Adrenal gland (tissue), 12 donors: ENCODE data around the gene SPIRE1. TPM values are rescaled to one million over a fixed set of nuclear protein-coding genes. Genes with fewer than 3 reads are reported as not detected.

ENCODE experiments used
- DNase-seq, 7 donors: peaks; one replicate each; pipeline ENCODE4 v3.0.0-alpha.2; 2019 to 2020
- H3K27ac ChIP-seq, 5 donors: fragments of 200-600 bp; sonication (generic) in 4 of 5; 1 replicate in 3 of 5; 2 replicates in 2 of 5; pipeline versions ENCODE4 v1.5.1 to v1.8.0; 2016 to 2020; ENCODE audit warnings: mild to moderate bottlenecking in 1 of 5
- H3K27me3 ChIP-seq: fragments of 200-600 bp; 2 replicates; pipeline ENCODE4 v1.8.0; 2021
- H3K36me3 ChIP-seq, 2 donors: fragments of 200-600 bp; replicated peaks in 1 of 2; 1 replicate in 1 of 2; 2 replicates in 1 of 2; pipeline versions ENCODE4 v1.5.1 to v1.8.0; 2018 to 2022
- H3K4me1 ChIP-seq, 2 donors: fragments of 200-600 bp; replicated peaks in 1 of 2; 1 replicate in 1 of 2; 2 replicates in 1 of 2; pipeline versions ENCODE4 v1.5.1 to v1.8.0; 2018 to 2021
- H3K4me3 ChIP-seq, 4 donors: fragments of 200-600 bp; sonication (generic) in 3 of 4; one replicate each; pipeline ENCODE4 v1.5.1; 2016 to 2018
- H3K9me3 ChIP-seq, 3 donors: fragments of 200-600 bp; sonication (generic) in 1 of 3; replicated peaks in 1 of 3; 1 replicate in 2 of 3; 2 replicates in 1 of 3; pipeline versions ENCODE4 v1.5.1 to v1.8.0; 2016 to 2021
- POLR2A ChIP-seq, 2 donors: fragments of 450-650 bp; IDR thresholded peaks; one replicate each; pipeline ENCODE4 v1.6.1; 2017; ENCODE audit warnings: antibody characterized with exemption in 2 of 2, mild to moderate bottlenecking in 2 of 2, moderate library complexity in 1 of 2
- WGBS, 4 donors: extraction: QIAGEN DNeasy Blood & Tissue Kit in 2 of 4; methylation state at CpG; one replicate each; pipeline versions ENCODE4 v1.1.5 to v1.1.7; 2013 to 2017; 5-methylcytosine and 5-hydroxymethylcytosine counted together
- intact Hi-C, 2 donors: fragments of 100-400 bp; cut with DNase I; formaldehyde crosslinking; loops; one replicate each; pipeline versions ENCODE4 v1.14.1 to v1.15.0; 2022 to 2023
- polyA plus RNA-seq, 3 donors: library from polyadenylated mRNA; stranded (reverse); fragments of 200-250 nt in 2 of 3; fragments of 350-450 nt in 1 of 3; fragmentation: Illumina TruSeq in 1 of 3; extraction: RNeasy Lipid Tissue Mini Kit (QIAGEN cat#74804) in 1 of 3; gene quantifications; one replicate each; pipeline ENCODE4 v1.2.3, GENCODE V29; 2013 to 2014
- total RNA-seq, 9 donors: library from RNA; depleted of rRNA in 4 of 9; stranded (reverse); fragments of >200 nt in 4 of 9; fragments of 120-200 nt in 1 of 9; fragmentation: NEBNext Ultra II Directional in 1 of 9; extraction: Animal tissue kit (Norgen Biotek cat#: 25700) in 1 of 9; gene quantifications; one replicate each; pipeline versions ENCODE4 v1.1.0 to v1.2.4, GENCODE V29; 2013 to 2023
- TF ChIP-seq, protein P1 (sequence below), 6 experiments: fragments of 450-650 bp in 4 of 6; fragments of 200-600 bp in 2 of 6; sonication (generic) in 1 of 6; IDR thresholded peaks; 1 replicate in 5 of 6; 2 replicates in 1 of 6; pipeline versions ENCODE4 v1.5.1 to v1.8.0; 2016 to 2021; ENCODE audit warnings: antibody characterized with exemption in 6 of 6, mild to moderate bottlenecking in 2 of 6, moderate library complexity in 1 of 6
- donor health status: healthy with polysubstance abuse.
- donor health status: Bipolar disorder and iron deficiency.
- donor health status: DM: yes; HTN: yes; CAD: no.
- donor health status: DM: no; HTN: no; CAD: no.
- donor health status: DM: no; HTN: no; CAD: no.
- donor health status: DM: yes; HTN: yes; CAD: no.

The SPIRE1 gene
- total and polyA plus RNA-seq, 12 donors = 11.7 to 74.0 (median 45.6) TPM

DNA sequence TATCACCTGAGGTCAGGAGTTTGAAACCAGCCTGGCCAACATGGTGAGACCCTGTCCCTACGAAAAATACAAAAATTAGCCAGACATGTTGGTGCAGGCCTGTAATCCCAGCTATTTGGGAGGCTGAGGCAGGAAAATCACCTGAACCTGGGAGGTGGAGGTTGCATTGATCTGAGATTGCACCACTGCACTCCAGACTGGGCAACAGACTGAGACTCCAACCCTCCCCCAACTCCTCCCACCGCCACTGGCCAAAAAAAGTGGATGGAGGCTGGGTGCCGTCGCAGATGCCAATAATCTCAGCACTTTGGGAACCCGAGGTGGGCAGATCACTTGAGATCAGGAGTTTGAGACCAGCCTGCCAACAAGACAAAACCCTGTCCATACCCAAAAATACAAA is 10.1 kb upstream of the SPIRE1 start:
- H3K27ac ChIP-seq = no peak overlapping the region
- intact Hi-C loops = no loop called here
- DNase-seq = no peak
- no peaks in the 10 kb centered on the region for H3K27me3 ChIP-seq
- H3K4me3 ChIP-seq = no peak overlapping the region
- 92 to 96% (median 94%) methylated on average over 5 of the region's 5 CpGs for WGBS, 4 donors
- H3K36me3 ChIP-seq = peaks cover 0 to 4% of the 10 kb centered on the region in 2 donors
- TF ChIP-seq, protein P1, sequence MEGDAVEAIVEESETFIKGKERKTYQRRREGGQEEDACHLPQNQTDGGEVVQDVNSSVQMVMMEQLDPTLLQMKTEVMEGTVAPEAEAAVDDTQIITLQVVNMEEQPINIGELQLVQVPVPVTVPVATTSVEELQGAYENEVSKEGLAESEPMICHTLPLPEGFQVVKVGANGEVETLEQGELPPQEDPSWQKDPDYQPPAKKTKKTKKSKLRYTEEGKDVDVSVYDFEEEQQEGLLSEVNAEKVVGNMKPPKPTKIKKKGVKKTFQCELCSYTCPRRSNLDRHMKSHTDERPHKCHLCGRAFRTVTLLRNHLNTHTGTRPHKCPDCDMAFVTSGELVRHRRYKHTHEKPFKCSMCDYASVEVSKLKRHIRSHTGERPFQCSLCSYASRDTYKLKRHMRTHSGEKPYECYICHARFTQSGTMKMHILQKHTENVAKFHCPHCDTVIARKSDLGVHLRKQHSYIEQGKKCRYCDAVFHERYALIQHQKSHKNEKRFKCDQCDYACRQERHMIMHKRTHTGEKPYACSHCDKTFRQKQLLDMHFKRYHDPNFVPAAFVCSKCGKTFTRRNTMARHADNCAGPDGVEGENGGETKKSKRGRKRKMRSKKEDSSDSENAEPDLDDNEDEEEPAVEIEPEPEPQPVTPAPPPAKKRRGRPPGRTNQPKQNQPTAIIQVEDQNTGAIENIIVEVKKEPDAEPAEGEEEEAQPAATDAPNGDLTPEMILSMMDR (IDR thresholded peaks at IDR 0.05) = no peak
- no peak for TF ChIP-seq POLR2A (IDR thresholded peaks at IDR 0.05)
- H3K4me1 ChIP-seq = no peaks in the 10 kb centered on the region
- no peaks in the 10 kb centered on the region for H3K9me3 ChIP-seq

DNA sequence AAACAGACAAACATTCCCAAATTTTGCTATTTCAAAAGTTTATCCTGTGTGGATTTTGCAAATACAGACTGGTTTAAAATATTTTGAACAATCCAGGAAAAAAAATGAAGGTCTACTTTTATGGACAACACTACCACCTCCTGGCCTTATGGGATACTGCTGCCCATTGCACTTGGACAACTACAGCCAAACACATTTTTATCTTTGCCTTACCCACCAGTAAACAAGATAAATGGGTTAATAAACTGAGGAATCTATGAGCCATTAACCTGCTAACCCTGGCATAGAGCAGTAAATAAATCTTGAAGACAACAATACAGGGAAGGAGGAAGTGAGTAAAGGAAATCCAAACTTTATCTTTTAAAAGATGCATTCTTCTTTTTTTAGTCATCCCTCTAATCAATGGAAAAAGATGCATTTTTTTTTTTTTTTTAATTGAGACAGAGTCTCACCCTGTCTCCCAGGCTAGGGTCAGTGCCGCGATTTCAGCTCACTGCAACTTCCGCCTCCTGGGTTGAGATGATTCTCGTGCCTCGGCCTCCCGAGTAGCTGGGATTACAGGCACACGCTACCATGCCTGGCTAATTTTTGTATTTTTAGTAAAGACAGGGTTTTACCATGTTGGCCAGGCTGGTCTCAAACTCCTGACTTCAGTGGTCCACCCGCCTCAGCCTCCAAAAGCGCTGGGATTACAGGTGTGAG is 2.1 kb upstream of the SPIRE1 start:
- TF ChIP-seq, protein P1 (IDR thresholded peaks at IDR 0.05) = peak; percentile 84 to 98 (median 94)
- no peak for TF ChIP-seq POLR2A (IDR thresholded peaks at IDR 0.05)
- H3K27me3 ChIP-seq = no peaks in the 10 kb centered on the region
- H3K36me3 ChIP-seq = no peaks in the 10 kb centered on the region
- H3K4me1 ChIP-seq = peaks cover 5 to 28% of the 10 kb centered on the region in 2 donors
- WGBS, 4 donors = 51 to 69% (median 68%) methylated on average over 9 of the region's 9 CpGs
- no peak overlapping the region for H3K4me3 ChIP-seq
- intact Hi-C loops = loop anchor here (5.0 to 10.0 kb wide), 2 partner anchors 115 to 268 kb away; no protein-coding TSS in a partner anchor
- H3K9me3 ChIP-seq = no peaks in the 10 kb centered on the region
- peak; percentile 34 to 85 (median 60) for DNase-seq
- H3K27ac ChIP-seq = peak overlapping the region in 2 of 5 donors; percentile 5 to 22

DNA sequence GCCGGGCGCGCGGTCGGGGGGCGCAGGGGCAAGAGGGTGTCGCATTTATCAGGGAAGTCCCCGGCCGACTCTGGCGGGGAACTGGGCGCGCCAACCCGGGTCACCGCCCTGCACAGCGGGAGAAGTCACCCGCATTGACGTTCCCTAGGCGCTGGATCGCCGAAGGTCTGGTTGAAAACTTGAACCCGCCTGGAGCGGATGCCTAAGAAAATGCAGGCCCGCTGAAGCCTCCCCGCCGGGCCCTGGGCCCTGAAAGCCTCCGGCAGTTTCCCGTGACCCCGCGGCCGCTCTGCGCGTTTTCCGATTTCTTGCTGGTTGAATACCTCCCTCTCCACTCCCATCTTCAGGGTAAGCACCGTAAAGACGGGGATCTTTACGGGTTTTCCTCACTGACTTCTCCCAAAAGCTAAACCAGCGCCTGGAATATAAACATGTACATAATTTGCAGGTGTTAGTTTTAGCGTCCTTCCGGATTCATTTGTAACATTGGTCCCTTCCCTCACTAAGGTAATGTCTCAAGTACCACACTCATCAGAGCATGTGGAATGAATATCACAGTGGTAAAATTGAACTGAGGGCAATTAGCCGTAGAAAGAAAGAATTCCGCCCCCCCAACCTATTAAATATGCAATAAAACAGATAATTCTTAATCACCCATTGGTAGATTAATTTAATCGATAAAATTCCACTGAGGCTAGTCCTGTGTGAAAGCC is 675 bp upstream of the SPIRE1 start:
- DNase-seq = peak in 6 of 7 donors; percentile 41 to 72 (median 60)
- H3K27me3 ChIP-seq = no peaks in the 10 kb centered on the region
- peak overlapping the region in 2 of 4 donors; percentile 55 to 97 for H3K4me3 ChIP-seq
- TF ChIP-seq, protein P1 (IDR thresholded peaks at IDR 0.05) = no peak
- TF ChIP-seq POLR2A (IDR thresholded peaks at IDR 0.05) = no peak
- H3K9me3 ChIP-seq = no peaks in the 10 kb centered on the region
- H3K36me3 ChIP-seq = no peaks in the 10 kb centered on the region
- peaks cover 6 to 34% of the 10 kb centered on the region in 2 donors for H3K4me1 ChIP-seq
- peak overlapping the region in 4 of 5 donors; percentile 94 to 99 (median 98) for H3K27ac ChIP-seq
- WGBS, 4 donors = 20 to 44% (median 29%) methylated on average over 17 to 42 of the region's 42 CpGs
- intact Hi-C loops = loop anchor here in 1 of 2 donors (10.0 kb wide), 1 partner anchor 114 kb away; no protein-coding TSS in a partner anchor
